Sigmoid colon (tissue), 4 donors: ENCODE data around the gene ALDH4A1.

ENCODE experiments used
- EP300 ChIP-seq, 4 donors: sonication (generic); formaldehyde crosslinking; IDR thresholded peaks; one replicate each; pipeline ENCODE4 v1.6.1; 2017; ENCODE audit warnings: antibody characterized with exemption in 4 of 4
- POLR2A ChIP-seq, 2 donors: fragments of 450-650 bp; IDR thresholded peaks; one replicate each; pipeline ENCODE4 v1.6.1; 2016; ENCODE audit warnings: antibody characterized with exemption in 2 of 2, mild to moderate bottlenecking in 2 of 2, moderate library complexity in 2 of 2
- POLR2AphosphoS5 ChIP-seq, 4 donors: sonication (generic); formaldehyde crosslinking; IDR thresholded peaks; one replicate each; pipeline ENCODE4 v1.6.1; 2017; ENCODE audit warnings: antibody characterized with exemption in 4 of 4
- TF ChIP-seq, protein P1 (sequence below), 4 experiments: fragments of 450-650 bp in 3 of 4; fragments of 200-600 bp in 1 of 4; IDR thresholded peaks; one replicate each; pipeline ENCODE4 v1.5.1; 2016 to 2019; ENCODE audit warnings: antibody characterized with exemption in 4 of 4, mild to moderate bottlenecking in 3 of 4, moderate library complexity in 2 of 4

DNA sequence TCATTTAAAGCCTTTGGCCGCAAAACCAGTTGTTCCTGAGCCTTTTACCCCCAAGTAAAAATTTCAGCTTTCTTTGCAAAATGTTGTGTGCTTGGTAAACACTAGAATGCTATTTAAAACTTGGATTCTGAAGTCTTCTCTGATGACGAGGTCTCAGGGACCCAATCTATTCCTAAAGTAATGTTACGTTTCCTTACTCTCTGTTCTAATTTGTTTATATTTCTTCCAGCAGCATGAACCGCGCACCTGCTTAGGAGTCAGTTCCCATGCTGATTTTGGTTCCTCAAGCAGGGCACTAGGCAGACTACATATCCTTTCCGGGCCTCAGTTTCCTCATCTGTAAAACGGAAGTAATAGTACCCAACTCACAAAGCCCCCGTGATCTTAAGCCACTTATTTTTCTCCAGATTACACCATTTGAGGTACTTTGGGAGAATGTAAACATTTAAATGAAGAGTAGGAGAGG, 969 bp upstream of the ALDH4A1 start:
- TF ChIP-seq, protein P1, sequence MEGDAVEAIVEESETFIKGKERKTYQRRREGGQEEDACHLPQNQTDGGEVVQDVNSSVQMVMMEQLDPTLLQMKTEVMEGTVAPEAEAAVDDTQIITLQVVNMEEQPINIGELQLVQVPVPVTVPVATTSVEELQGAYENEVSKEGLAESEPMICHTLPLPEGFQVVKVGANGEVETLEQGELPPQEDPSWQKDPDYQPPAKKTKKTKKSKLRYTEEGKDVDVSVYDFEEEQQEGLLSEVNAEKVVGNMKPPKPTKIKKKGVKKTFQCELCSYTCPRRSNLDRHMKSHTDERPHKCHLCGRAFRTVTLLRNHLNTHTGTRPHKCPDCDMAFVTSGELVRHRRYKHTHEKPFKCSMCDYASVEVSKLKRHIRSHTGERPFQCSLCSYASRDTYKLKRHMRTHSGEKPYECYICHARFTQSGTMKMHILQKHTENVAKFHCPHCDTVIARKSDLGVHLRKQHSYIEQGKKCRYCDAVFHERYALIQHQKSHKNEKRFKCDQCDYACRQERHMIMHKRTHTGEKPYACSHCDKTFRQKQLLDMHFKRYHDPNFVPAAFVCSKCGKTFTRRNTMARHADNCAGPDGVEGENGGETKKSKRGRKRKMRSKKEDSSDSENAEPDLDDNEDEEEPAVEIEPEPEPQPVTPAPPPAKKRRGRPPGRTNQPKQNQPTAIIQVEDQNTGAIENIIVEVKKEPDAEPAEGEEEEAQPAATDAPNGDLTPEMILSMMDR (IDR thresholded peaks at IDR 0.05) = no peak
- no peak for TF ChIP-seq POLR2A (IDR thresholded peaks at IDR 0.05)
- no peak for TF ChIP-seq EP300 (IDR thresholded peaks at IDR 0.05)
- TF ChIP-seq POLR2AphosphoS5 (IDR thresholded peaks at IDR 0.05) = no peak
